GM19467 (cell line): ENCODE measurements around the gene PPP2R2C.

Experiments used
- ATAC-seq: cut with Tn5 transposase; IDR thresholded peaks from one replicate; pipeline ENCODE4 v1.9.1; 2021; ENCODE audit warnings: mild to moderate bottlenecking, moderate library complexity; ENCODE audit not compliant: unreplicated experiment

The PPP2R2C gene

DNA sequence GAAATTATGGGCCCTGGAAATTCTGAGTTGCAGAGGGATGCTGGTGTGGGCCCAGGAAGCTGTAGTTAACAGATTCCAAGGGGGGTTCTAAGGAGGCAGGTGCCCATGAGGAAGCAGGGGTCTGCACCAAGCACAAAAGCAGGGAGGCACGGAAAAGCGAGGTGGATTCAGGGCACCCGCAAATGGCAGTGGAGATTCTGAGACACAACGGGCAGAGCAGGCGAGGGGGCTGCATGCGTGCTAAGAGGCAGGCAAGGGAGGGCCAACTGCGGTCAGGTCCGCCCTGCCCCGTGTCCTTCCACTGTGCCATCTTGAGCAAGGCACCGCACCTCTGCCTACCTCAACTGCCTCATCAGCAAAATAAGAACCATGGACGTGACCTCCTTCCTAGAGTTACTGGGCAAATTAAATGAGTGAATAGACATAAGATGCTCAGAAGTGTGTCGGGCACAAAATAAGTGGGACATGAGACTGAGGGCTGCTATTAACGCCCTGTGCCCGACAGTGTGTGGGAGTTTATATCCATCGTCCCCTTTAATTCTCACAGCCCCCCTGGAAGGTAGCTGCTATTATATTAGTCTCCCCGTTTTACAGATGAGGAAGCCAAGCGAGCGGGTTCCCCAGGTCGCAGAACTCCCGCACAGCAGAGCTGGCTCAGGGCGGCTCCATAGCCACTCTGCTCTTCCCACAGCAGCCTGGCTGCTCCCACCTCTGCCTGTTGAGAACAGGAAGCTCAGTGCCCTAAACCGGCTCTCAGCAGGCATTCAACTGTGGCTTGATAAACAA lies 67.6 kb downstream of the PPP2R2C start:
- ATAC-seq: no peak

DNA sequence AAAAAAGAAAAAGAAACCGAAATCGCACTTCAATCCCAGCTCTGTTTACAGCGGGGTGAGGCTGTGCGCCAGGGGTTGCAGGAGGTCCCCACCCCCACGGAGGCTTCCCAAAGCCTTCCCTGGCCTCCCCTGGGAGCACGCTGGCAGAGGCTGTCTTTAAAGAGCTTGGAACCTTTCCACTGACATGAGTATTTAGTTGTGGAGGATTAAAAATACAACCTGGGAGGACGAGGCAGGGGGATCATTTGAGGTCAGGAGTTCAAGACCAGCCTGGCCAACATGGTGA lies 69.1 kb downstream of the PPP2R2C start:
- no peak for ATAC-seq

GRCh38 chr4:6402566-6403399 lies 69.6 kb downstream of the PPP2R2C start:
- ATAC-seq: no peak

DNA sequence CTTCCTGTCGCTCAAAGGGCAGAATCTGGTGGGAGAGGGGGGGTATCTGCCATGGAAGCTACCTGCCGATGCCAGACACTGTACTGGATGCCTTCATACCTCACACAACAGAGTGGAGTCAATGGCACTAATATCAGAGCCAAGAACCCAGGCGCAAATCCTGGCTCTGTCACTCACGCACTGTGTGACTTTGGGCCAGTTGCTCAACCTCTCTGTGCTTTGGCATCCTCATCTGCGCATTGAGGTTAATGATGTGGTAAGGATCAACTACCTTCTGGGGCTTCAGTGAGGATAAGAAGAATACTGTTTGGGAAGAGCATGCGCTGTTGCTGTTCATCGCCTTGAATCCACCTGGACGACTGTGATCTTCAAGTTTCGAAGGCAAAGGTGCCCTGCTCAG lies 70.6 kb downstream of the PPP2R2C start:
- no peak for ATAC-seq

GRCh38 chr4:6396696-6397236 lies 75.6 kb downstream of the PPP2R2C start:
- no peak for ATAC-seq

DNA sequence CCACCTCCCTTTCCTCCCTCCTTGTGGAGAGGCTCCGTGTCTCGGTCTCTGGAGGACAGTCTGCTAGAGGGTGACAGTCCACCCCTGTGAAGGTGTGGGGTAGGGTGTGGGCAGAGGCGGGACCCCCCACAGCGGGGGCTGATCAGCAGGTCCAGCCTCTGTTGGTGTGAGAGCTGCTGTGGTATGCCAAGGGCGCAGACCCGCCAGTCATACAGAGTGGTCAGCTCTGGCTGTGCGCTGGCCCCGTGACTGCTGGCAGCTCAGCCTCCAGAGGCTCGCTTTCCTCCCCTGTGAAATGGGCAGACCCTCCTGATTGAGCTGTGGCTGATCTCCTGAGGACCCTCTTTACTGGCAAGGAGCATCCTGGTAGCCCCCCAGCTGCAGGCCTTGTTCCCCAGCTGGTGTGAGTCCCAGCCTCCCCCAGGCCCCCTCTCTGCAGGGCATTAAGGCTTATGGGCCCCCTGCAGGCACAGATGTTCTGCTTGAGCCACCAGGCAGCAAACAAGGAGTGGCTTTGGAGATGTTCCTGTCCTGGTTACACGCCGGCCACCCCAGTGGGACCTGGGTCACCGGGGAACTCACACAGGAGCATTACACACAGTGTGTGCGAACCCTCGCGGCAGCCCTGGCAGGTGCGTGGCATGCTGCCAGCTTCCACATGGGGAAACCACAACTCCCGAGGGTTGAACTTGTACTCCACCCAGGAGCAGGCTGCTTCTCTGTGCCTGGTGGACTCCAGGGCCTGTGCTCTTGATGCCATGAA lies 76.8 kb downstream of the PPP2R2C start:
- no peak for ATAC-seq

GRCh38 chr4:6394671-6395081 lies 77.7 kb downstream of the PPP2R2C start:
- no peak for ATAC-seq

GRCh38 chr4:6393544-6394475 lies 78.6 kb downstream of the PPP2R2C start:
- ATAC-seq: no peak

GRCh38 chr4:6393066-6393465 lies 79.3 kb downstream of the PPP2R2C start:
- ATAC-seq: no peak

GRCh38 chr4:6392407-6392806 lies 80.0 kb downstream of the PPP2R2C start:
- ATAC-seq: no peak

DNA sequence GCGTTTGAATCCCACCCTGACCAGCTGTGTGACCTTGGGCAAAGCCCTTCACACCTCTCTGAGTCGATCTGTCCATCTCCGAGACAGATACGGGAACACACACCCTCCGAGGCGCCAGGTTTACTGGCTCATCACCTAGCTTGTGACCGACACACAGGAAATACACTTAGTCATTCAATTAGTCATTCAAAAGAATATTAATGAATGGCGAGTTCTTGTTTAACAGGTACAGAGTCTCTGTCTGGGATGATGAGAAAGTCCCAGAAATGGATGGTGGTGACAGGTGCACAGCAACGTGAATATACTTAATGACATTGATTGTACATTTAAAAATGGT lies 80.6 kb downstream of the PPP2R2C start:
- ATAC-seq: no peak

DNA sequence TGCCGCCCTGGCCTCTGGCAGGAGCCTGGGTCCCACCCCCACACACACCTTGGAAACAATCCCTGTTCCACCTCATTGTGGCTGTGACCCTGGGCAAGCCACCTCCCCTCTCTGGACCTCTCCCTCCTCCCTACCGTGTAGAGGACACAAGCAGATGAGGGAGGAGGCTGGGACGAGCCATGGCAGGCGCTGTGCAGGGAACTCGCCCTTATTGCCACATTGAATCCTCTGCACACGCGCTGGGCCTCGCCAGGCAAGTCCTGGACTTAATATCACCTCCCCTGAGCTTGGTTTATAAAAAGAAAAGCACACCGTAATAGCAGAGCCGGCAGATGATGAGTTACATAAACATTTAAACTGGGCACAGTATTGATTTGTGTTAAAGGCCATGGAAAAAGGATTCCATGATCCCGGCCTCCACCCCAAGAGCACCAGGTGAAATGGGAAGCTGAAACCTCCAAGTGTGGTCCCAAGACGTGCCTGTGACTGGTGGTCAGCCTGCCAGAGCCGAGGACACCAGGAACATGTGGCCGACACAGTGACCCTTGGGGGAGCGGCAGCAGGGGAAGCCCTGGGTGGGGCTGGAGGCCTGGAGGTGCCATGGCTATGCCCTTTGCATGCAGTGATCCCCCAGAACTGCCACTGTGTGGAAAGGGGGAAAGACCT lies 81.1 kb downstream of the PPP2R2C start:
- ATAC-seq: no peak

- ATAC-seq: no peak
Measured at GRCh38 chr4:6390356-6390755, 82.1 kb downstream of the PPP2R2C start.

DNA sequence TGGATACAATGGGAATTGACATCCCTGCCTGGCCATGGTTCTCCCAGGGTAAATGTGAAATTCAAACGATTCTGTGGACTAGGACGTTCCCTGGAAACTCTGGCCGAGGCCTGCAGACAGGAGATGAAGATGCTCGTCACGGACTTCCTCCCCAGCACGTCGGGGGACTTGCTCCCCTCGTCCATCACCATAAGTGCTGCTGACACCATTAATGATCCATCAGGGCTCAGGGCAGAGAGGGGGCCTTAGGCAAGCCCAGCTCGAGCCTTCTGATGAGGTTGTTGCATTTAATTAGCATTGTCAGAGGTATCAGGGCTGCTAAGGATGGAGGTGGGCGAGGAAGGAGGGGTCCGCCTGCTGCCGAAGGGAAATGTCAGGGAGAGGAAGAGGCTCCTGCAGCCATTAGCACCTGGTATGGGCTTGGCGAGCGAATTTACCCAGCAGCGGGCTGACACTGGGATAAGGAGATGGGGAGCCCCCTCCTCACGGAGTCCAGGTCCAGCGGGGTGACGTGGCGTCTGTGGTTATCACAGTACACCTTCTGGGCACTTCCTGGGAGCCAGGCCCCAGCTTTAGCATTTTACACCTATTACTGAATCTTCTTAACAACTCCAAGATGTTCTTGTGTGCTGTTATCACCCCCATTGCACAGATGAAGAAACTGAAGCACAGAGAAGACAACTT lies 83.1 kb downstream of the PPP2R2C start:
- no peak for ATAC-seq

GRCh38 chr4:6388713-6389112 lies 83.7 kb downstream of the PPP2R2C start:
- ATAC-seq: no peak

GRCh38 chr4:6387946-6388345 lies 84.5 kb downstream of the PPP2R2C start:
- no peak for ATAC-seq

DNA sequence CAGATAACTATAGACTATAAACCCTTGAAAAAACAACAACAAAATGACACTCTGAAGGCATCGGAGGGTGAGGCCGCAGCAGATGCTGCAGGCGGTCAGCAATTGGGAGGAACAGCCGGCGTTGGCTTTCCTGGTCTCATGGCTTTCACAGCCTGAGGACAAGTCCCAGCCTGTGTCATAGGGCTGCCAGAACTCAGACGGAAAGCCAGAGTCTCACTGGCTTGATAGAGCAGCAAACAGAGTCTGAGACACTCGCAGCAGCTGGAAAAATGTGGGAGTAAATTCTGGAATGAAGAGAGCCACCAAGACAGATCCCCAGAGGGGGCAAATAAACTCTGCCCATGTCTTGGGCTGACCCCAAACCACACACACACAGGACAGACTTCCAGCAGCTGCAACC lies 86.3 kb downstream of the PPP2R2C start:
- ATAC-seq: no peak

GRCh38 chr4:6385288-6385687 lies 87.1 kb downstream of the PPP2R2C start:
- no peak for ATAC-seq

- ATAC-seq: no peak
Measured at GRCh38 chr4:6384541-6384940, 87.9 kb downstream of the PPP2R2C start.
